ENCODE measurements around the gene NCOR1. TPM values are rescaled to one million over a fixed set of nuclear protein-coding genes. Genes with fewer than 3 reads are reported as not detected.

NCOR1 gene
- total and polyA plus RNA-seq, 9 of the 15 experiments (the other 6 are each of a cell fraction or from before 2014, with no cell fraction given) = 20.2 to 66.5 (median 50.9) TPM

- TF ChIP-seq ZNF232 (CRISPR knock-in tag; IDR thresholded peaks at IDR 0.05) = 0 out of 2 replicates have a peak, but pooled peaks have one; percentile 26
- TF ChIP-seq FOSL1 (tag; conservative IDR thresholded peaks at IDR 0.05) = peak; percentile 55
- no peak for TF ChIP-seq ZNF140 (CRISPR knock-in tag; IDR thresholded peaks at IDR 0.05)
- no peak for TF ChIP-seq CUX1 (CRISPR knock-in tag; IDR thresholded peaks at IDR 0.05)
- peak; percentile 77; the same call in 1 of the 2 replicates for TF ChIP-seq PHF8 (IDR thresholded peaks at IDR 0.05; ENCODE audit: borderline replicate concordance, low read length)
- peak; percentile 98 for TF ChIP-seq CTBP1 (IDR thresholded peaks at IDR 0.05; ENCODE audit: borderline replicate concordance)
- no peak for TF ChIP-seq HDAC8 (tag; IDR thresholded peaks at IDR 0.05)
- TF ChIP-seq COPS2 (conservative IDR thresholded peaks at IDR 0.05) = no peak
- no peak for TF ChIP-seq TFAM (CRISPR knock-in tag; conservative IDR thresholded peaks at IDR 0.05)
- TF ChIP-seq RB1 (IDR thresholded peaks at IDR 0.05; ENCODE audit: low read depth) = peak; percentile 79
- no peak for TF ChIP-seq MECOM (CRISPR knock-in tag; IDR thresholded peaks at IDR 0.05)
- no peak for TF ChIP-seq ZNF175 (CRISPR knock-in tag; IDR thresholded peaks at IDR 0.05; ENCODE audit: low read depth)
- TF ChIP-seq SUPT5H (IDR thresholded peaks at IDR 0.05) = peak; percentile 68
- no peak for TF ChIP-seq HDAC2 (IDR thresholded peaks at IDR 0.05)
- no peak for TF ChIP-seq MAFG (tag; conservative IDR thresholded peaks at IDR 0.05)
- TF ChIP-seq CEBPB (tag; IDR thresholded peaks at IDR 0.05) = no peak
- peak; percentile 82 for TF ChIP-seq ZBTB5 (IDR thresholded peaks at IDR 0.05)
- TF ChIP-seq ZNF253 (CRISPR knock-in tag; conservative IDR thresholded peaks at IDR 0.05) = no peak
- no peak for TF ChIP-seq GATA2 (CRISPR knock-in tag; IDR thresholded peaks at IDR 0.05)
- TF ChIP-seq MXI1 (IDR thresholded peaks at IDR 0.05; ENCODE audit: low read depth, low read length) = no peak
- TF ChIP-seq ZBTB8A (IDR thresholded peaks at IDR 0.05; ENCODE audit: partially characterized antibody) = no peak
Measured at GRCh38 chr17:15999141-15999973, 216.0 kb downstream of the NCOR1 start, which contains the start of the genes TTC19 and ZSWIM7 (continued).
